Mucosa of rectum (tissue), 2 donors: Measurements from ENCODE around the gene KCNIP2.

Source experiments
- H3K27ac ChIP-seq, 2 donors: one replicate each; pipeline ENCODE4 v1.7.0; 2013; ENCODE audit warnings: inconsistent platforms in 2 of 2, low read depth in 2 of 2, low read length in 2 of 2
- H3K27me3 ChIP-seq, 2 donors: one replicate each; pipeline ENCODE4 v1.7.0; 2013; ENCODE audit warnings: low read length in 2 of 2; ENCODE audit not compliant: control insufficient read depth in 2 of 2, insufficient read depth in 2 of 2
- H3K36me3 ChIP-seq, 2 donors: one replicate each; pipeline ENCODE4 v1.7.0; 2013; ENCODE audit warnings: low read length in 2 of 2; ENCODE audit not compliant: control insufficient read depth in 2 of 2, insufficient read depth in 2 of 2
- H3K4me1 ChIP-seq, 2 donors: one replicate each; pipeline ENCODE4 v1.7.0; 2013; ENCODE audit warnings: low read length in 2 of 2, mild to moderate bottlenecking in 1 of 2; ENCODE audit not compliant: control insufficient read depth in 2 of 2, insufficient read depth in 2 of 2
- H3K4me3 ChIP-seq, 2 donors: one replicate each; pipeline ENCODE4 v1.7.0; 2013; ENCODE audit warnings: low read length in 2 of 2
- H3K9ac ChIP-seq, 2 donors: one replicate each; pipeline ENCODE4 v1.7.0; 2013; ENCODE audit warnings: low read length in 2 of 2, low read depth in 1 of 2, mild to moderate bottlenecking in 1 of 2
- H3K9me3 ChIP-seq, 2 donors: one replicate each; pipeline ENCODE4 v1.7.0; 2013; ENCODE audit warnings: low read length in 2 of 2; ENCODE audit not compliant: control insufficient read depth in 2 of 2
- donor health status: healthy.
- donor health status: Normal muscosa, but diverticular disease.

Gene KCNIP2

DNA sequence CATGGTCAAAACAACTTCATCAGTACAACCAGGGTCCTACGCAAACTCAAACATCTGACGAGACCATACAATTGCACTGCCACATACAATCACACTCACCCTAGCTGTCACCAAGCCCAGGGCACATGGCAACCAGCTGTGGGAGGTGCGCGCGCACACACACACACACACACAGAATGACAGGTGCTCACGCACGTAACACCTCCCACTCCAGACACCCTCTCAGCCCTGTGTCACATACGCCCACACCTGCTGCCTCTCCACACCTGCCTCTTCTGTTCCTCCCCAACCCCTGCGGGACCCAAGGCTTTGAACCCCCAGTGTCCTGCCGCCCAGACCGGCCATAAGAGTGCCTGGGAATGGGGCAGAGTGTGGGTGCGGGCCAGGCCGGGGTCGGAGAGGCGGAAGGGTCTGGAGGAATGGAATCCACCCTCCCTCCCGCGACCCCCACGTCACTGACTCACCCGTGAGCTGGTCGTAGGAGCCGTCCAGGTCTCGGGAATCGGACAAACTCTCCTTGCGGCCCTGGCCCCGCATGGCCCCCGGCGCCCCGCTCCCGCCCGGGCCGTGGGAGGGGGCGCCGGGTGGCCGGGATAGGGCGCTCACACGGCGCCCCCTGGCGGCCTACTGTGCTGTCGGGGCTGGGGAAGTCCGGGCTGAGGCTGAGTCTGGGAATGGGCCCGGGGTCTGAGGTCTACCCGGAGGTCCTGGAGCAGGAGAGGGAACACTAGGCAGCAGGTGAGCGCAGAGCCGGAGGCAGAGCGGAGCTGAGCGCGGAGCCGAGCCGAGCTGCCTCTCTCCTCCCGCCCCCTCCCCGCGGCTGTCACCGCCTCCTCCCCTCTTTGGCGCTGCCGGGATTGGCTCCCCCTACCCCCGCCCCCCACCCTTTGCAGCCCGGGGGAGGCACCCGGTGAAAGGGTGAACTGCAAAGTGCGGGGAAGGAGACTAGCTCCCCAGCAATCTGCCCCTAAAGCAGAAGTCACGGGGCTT lies at the start of gene KCNIP2:
KCNIP2 (minus strand) TSS at position 769 of the 990 bp plus-strand sequence; CDS start at position 537, 232 bp downstream.
- peaks cover 19% of the 10 kb centered on the region in 2 donors for H3K4me1 ChIP-seq
- H3K9ac ChIP-seq = no peak within 1 kb of the TSS
- H3K27ac ChIP-seq = no peak within 1 kb of the TSS
- H3K4me3 ChIP-seq = peak within 1 kb of the TSS in 1 of 2 donors; percentile 37
- no peaks in the 10 kb centered on the region for H3K27me3 ChIP-seq
- H3K36me3 ChIP-seq = peaks cover 8% of the 10 kb centered on the region in 2 donors
- H3K9me3 ChIP-seq = no peaks in the 10 kb centered on the region

DNA sequence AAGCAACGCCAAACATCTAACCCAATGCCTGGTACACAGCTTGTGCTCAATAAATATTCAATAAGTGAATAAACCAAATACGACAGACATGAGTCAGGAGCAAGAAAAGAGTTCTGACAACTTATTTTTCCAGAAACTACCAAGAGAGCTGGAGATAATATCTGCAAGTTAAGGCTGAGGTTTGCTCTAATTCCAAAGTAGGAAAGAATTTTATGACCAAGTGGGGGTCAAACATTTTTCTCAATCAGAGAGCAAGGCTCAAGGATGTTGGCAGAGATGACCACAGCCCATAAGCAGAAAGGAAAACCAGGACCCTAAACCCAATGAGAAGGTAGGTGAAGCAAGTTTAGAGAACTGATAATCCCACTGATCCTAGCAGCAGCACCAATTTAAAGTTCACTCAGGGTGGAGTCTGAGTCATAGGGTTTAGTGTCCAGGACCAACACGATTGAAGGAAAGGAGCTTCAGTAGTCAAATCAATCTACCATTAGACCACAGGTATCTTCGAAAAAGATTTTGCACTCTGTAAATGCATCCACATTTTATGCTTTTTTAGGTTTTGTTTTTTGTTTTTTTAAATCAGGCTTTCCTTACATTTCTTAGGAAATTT lies 49.3 kb upstream of the KCNIP2 start:
- Histone ChIP-seq H3K4me3 (no peak overlapping the region), H3K9me3 (no peaks in the 10 kb centered on the region), H3K27ac (no peak overlapping the region), H3K36me3 (no peaks in the 10 kb centered on the region), H3K9ac (no peak overlapping the region), H3K27me3 (no peaks in the 10 kb centered on the region), H3K4me1 (no peaks in the 10 kb centered on the region)

DNA sequence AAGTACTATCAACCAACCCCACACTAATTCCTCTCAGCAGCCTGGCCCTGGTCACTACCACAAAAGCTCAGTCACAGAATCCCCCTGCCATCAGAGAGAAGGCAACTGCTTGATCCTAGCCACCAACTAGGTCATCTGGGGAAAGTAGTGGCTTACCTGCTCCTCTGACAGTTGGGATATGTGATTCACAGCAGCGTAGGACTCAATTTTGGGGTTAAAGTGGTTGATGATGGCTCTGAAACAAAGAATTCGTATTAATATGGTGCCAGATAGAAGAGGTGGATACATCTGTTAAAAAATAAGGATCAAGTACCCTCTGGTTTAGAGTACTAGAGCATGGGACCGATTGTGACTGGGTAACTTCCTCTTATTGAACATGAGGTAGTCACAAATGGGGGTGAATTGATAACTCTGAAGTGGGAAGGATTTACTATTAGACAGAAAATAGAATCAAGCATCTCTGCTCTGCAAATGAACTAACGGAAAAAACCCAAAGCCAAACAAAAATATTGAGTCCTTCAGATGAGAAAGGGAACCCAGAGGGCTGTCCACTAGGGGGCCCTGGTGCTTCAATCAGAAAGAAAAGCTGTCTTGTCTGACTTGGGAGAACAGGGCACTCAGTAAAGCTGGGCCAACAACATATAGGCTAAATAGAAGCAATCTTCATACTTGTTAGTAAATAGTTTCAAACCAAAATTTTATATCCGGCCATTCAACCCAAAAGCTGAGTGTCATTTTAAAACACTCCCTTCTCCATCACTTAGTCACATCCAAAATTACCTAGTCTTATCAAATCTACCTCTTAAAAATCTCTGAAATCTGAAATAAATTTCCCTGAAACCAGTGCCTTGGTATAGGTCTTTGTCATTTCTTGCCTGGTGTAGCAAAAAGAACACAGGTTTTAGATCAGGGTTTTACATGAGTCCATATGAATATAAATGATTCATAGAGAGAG lies 45.9 kb upstream of the KCNIP2 start:
- no peak overlapping the region for H3K27ac ChIP-seq
- H3K36me3 ChIP-seq = peaks cover 0 to 2% of the 10 kb centered on the region in 2 donors
- no peaks in the 10 kb centered on the region for H3K9me3 ChIP-seq
- no peak overlapping the region for H3K9ac ChIP-seq
- H3K4me1 ChIP-seq = no peaks in the 10 kb centered on the region
- H3K4me3 ChIP-seq = no peak overlapping the region
- no peaks in the 10 kb centered on the region for H3K27me3 ChIP-seq

DNA sequence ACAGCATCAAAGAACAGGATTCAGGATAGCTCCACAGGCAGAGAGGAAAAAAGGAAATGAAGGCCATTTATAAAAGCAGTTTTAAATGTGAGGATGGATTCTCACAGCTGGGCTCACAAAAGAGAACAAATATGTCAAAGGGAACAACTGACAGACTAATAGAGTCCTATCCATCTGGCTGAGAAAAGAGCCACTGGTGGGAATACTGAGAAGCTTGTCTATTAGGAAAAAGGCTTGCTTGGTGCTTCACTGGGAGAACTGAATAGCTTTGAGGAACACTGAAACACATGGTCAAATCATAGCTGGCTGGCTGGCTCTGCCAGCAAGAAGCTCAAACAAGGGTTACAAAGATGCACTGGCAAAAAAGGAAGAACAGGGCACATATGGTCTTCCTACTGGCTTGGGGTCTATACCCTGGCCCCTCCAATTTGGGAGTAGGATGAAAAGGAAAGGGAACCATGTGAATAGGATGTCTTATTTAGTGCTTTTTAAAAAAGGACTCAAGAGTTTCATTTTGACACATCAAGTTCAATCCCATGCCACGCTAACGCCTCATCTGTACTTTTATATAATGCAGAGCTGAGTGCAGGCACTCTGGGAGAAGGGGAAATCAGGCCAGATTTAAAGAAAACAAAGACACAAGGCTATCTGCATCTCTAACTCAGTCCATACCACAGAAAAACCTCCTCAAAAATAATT lies 44.8 kb upstream of the KCNIP2 start:
- Histone ChIP-seq H3K4me1 (no peaks in the 10 kb centered on the region), H3K27ac (no peak overlapping the region), H3K9ac (no peak overlapping the region), H3K36me3 (peaks cover 0 to 2% of the 10 kb centered on the region in 2 donors), H3K9me3 (no peaks in the 10 kb centered on the region), H3K27me3 (no peaks in the 10 kb centered on the region), H3K4me3 (no peak overlapping the region)

DNA sequence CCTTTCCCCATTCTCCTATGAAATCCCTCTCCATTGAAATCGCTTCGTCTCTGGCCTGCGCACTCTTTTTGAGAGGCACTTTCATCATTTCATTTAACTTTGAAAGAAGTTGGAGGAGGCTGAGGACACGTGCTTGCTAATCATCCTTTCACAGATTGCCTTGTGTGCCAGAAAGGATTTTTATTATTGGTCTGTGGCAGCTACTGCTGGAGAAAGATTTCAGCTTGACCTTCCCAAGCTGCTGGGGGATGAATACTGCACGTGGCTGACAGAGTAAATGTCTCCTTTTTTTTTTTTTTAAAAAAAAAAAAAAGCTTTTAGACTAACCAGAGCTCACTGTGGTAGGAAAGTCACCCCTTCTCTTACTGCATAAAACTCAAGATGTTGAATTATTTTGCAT lies 44.2 kb upstream of the KCNIP2 start:
- H3K4me3 ChIP-seq = no peak overlapping the region
- H3K27ac ChIP-seq = no peak overlapping the region
- H3K4me1 ChIP-seq = no peaks in the 10 kb centered on the region
- H3K9me3 ChIP-seq = no peaks in the 10 kb centered on the region
- H3K9ac ChIP-seq = no peak overlapping the region
- peaks cover 0 to 2% of the 10 kb centered on the region in 2 donors for H3K36me3 ChIP-seq
- no peaks in the 10 kb centered on the region for H3K27me3 ChIP-seq

DNA sequence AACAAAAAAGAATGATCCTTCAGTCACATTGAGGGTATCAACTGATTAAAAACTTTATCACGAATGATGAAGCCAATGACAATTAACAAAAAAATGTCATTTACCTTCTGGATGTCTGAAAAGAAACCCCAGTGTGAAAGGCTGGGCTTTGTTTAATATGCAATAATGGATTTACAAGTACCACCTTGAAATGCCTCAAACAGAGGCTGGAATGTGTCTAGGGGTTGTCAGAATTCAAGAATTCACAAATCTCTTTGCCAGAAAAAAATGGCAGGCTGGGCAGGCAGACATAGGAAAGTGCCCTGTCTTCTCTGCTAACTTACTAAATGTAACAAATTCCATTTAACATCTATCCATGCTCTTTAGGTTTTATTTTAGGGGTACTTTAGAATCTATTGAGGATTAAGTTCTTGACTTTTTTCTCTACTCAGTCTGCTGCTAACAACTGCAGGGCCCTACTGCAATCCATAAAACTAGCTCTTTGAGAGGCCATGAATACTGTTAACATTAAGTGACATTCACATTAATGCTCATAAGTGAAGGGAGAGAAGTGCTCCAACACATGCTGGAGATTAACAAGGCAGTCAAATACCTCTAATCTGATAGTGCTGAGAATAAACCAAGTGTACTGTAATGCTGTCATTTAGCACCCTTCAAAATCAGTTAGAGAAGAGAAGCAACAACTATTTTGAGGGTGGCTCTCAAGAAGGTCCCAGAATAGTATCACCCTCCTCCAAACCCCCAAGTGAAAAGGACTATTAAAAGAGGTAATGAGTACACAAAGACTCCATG lies 43.1 kb upstream of the KCNIP2 start:
- no peak overlapping the region for H3K9ac ChIP-seq
- H3K36me3 ChIP-seq = peaks cover 0 to 2% of the 10 kb centered on the region in 2 donors
- H3K4me1 ChIP-seq = no peaks in the 10 kb centered on the region
- H3K27me3 ChIP-seq = no peaks in the 10 kb centered on the region
- no peaks in the 10 kb centered on the region for H3K9me3 ChIP-seq
- no peak overlapping the region for H3K4me3 ChIP-seq
- no peak overlapping the region for H3K27ac ChIP-seq

DNA sequence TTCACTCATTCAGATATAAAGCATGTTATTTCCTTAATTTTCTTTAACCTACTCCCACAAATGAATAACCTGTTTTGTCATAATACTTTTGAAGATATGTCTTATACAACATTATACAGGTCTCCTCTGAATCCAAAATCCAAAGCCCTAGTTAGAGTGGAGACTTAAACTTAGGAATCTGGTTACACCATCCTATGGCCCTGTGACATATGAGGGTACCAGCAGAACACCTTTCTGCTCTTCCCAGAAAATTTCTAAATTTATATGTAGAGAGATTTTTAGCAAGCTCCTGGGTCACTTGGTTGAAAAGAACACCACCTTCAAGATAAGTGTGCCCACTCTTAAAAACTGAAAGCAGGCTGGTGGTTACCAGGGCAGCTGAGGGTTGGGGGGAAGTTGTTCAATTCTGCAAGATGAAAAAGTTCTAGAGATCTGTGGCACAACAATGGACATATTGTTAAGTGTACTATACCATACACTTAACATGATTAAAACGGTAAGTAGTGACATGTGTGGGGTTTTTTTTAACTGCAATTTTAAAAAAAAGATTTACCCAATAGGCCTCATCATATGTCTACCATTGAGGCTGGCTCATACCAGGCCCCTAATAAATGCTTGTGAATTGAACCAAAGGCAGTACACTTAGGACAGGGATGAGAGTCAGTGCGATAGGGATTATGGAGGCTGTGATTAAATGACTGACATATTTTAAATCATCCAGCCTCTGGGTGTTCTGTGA lies 37.6 kb upstream of the KCNIP2 start:
- Histone ChIP-seq H3K9ac (no peak overlapping the region), H3K27ac (no peak overlapping the region), H3K27me3 (no peaks in the 10 kb centered on the region)

DNA sequence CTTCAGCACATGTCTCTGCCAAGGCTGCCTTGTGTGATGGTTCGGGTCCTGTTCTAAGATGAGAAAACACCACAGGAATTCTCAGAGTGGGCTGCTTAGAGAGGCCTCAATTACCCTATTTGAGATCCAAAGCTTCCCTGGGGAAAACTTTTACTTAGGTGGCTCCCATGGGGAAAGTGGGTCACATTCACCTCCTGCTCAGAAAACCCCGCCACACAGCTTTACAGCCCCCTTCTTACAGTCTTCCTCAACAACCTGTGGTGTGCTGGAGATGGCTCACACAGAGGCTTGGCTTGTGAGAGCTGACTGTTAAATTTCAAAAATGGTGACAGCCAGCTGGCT lies 36.6 kb upstream of the KCNIP2 start:
- H3K27ac ChIP-seq = no peak overlapping the region
- H3K9ac ChIP-seq = no peak overlapping the region
- no peak overlapping the region for H3K4me3 ChIP-seq
- H3K4me1 ChIP-seq = no peaks in the 10 kb centered on the region
- H3K9me3 ChIP-seq = no peaks in the 10 kb centered on the region
- no peaks in the 10 kb centered on the region for H3K27me3 ChIP-seq
- peaks cover 3 to 6% of the 10 kb centered on the region in 2 donors for H3K36me3 ChIP-seq

More for the DNA sequence above, 37.6 kb upstream of the KCNIP2 start:
- no peaks in the 10 kb centered on the region for H3K4me1 ChIP-seq
- H3K9me3 ChIP-seq = no peaks in the 10 kb centered on the region
- no peak overlapping the region for H3K4me3 ChIP-seq
- H3K36me3 ChIP-seq = peaks cover 3 to 6% of the 10 kb centered on the region in 2 donors
